ENCODE data around the gene HNF4A. TPM values are rescaled to one million over a fixed set of nuclear protein-coding genes. Genes with fewer than 3 reads are reported as not detected.

The HNF4A gene
- total and polyA plus RNA-seq, 2 donors (not counting 3 experiments of a cell fraction or from before 2014, with no cell fraction given), result not detected

DNA sequence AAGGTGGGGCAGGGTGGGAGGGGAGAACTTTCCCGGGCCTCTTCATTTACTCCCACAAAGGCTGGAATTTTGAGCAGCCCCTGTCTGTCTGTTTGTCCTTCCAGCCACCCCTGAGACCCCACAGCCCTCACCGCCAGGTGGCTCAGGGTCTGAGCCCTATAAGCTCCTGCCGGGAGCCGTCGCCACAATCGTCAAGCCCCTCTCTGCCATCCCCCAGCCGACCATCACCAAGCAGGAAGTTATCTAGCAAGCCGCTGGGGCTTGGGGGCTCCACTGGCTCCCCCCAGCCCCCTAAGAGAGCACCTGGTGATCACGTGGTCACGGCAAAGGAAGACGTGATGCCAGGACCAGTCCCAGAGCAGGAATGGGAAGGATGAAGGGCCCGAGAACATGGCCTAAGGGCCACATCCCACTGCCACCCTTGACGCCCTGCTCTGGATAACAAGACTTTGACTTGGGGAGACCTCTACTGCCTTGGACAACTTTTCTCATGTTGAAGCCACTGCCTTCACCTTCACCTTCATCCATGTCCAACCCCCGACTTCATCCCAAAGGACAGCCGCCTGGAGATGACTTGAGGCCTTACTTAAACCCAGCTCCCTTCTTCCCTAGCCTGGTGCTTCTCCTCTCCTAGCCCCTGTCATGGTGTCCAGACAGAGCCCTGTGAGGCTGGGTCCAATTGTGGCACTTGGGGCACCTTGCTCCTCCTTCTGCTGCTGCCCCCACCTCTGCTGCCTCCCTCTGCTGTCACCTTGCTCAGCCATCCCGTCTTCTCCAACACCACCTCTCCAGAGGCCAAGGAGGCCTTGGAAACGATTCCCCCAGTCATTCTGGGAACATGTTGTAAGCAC lies 74.1 kb downstream of the HNF4A start:
- H3K36me3 ChIP-seq (ENCODE audit: control insufficient read depth in 2 of 2, extremely low read depth in 1 of 2, insufficient read depth in 2 of 2, low read length in 2 of 2), result no peaks in the 10 kb centered on the region
- H3K9me3 ChIP-seq (replicated peaks; ENCODE audit: control insufficient read depth, insufficient read depth, low read length), result no peaks in the 10 kb centered on the region
- H3K79me2 ChIP-seq (ENCODE audit: control insufficient read depth, insufficient read depth, low read length), result no peaks in the 10 kb centered on the region
- no peaks in the 10 kb centered on the region for H3K4me1 ChIP-seq (ENCODE audit: control insufficient read depth, extremely low read depth, insufficient read depth, low read length)
- H3K4me3 ChIP-seq (replicated peaks in 1 of 3; ENCODE audit: insufficient read depth in 1 of 3, low read depth in 1 of 3, low read length in 3 of 3), result no peak overlapping the region
- no peak overlapping the region for H3K4me2 ChIP-seq (ENCODE audit: insufficient read depth, low read length)
- no peaks in the 10 kb centered on the region for H4K20me1 ChIP-seq (replicated peaks; ENCODE audit: control insufficient read depth, extremely low read depth, insufficient read depth, low read length)
- no peak overlapping the region for H3K27ac ChIP-seq (ENCODE audit: insufficient read depth, low read depth, low read length)
- H2AFZ ChIP-seq (ENCODE audit: low read depth, low read length), result no peak overlapping the region
- FAIRE-seq (no peak), DNase-seq (ENCODE audit: low read depth, low spot score) (no peak)
- ChIA-PET CTCF (no interaction called here), POLR2A (no interaction called here)
- intact Hi-C loops (cut with micrococcal nuclease), result no loop called here
- TF ChIP-seq, protein P1, sequence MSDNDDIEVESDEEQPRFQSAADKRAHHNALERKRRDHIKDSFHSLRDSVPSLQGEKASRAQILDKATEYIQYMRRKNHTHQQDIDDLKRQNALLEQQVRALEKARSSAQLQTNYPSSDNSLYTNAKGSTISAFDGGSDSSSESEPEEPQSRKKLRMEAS (IDR thresholded peaks at IDR 0.05; ENCODE audit: insufficient read depth, insufficient read length), result no peak
- TF ChIP-seq FOS (IDR thresholded peaks at IDR 0.05; ENCODE audit: borderline replicate concordance, insufficient read depth, low read length) (no peak), POLR2AphosphoS5 (IDR thresholded peaks at IDR 0.05; ENCODE audit: insufficient read depth, low read depth, low read length) (no peak), POLR2A (IDR thresholded peaks at IDR 0.05; ENCODE audit: low read depth, low read length) (no peak), CTCF (IDR thresholded peaks at IDR 0.05; ENCODE audit: extremely low read depth in 1 of 2, insufficient read depth in 1 of 2, low read depth in 1 of 2, low read length in 2 of 2) (no peak), JUN (IDR thresholded peaks at IDR 0.05; ENCODE audit: borderline replicate concordance, insufficient read depth, insufficient read length, low read depth) (no peak), EZH2 (IDR thresholded peaks at IDR 0.05; ENCODE audit: borderline replicate concordance, low read depth, low read length, severe bottlenecking) (no peak), GATA2 (IDR thresholded peaks at IDR 0.05; ENCODE audit: insufficient read depth, insufficient read length, low read depth, low read length) (no peak), MYC (IDR thresholded peaks at IDR 0.05; ENCODE audit: low read depth, low read length) (no peak)
- dilution Hi-C loops (cut with MboI; ENCODE audit: extremely low pct_ligation_motif_present, low sequenced_read_pairs), result no loop called here
- H3K9ac ChIP-seq (replicated peaks; ENCODE audit: extremely low read depth, insufficient read depth, low read length), result no peak overlapping the region
- BruUV-seq (replicated peaks), result no TSS peak
- no peaks in the 10 kb centered on the region for H3K9me1 ChIP-seq (replicated peaks; ENCODE audit: control insufficient read depth, extremely low read depth, insufficient read depth, low read length)
- peaks cover 2 to 3% of the 10 kb centered on the region in 2 experiments for H3K27me3 ChIP-seq (ENCODE audit: control insufficient read depth in 2 of 2, insufficient read depth in 2 of 2, low read length in 2 of 2)
